Left hindlimb (tissue), 1 donor: ENCODE data around the gene ZBTB5.
"Not testable (repeated sequence)": the region's sequence is repeated elsewhere in the genome, so short reads cannot be mapped to it uniquely, and the experiment has no call there.

Source experiments
- DNase-seq: peaks from one replicate; pipeline ENCODE4 v3.0.0-alpha.2; 2018

ZBTB5 gene

DNA sequence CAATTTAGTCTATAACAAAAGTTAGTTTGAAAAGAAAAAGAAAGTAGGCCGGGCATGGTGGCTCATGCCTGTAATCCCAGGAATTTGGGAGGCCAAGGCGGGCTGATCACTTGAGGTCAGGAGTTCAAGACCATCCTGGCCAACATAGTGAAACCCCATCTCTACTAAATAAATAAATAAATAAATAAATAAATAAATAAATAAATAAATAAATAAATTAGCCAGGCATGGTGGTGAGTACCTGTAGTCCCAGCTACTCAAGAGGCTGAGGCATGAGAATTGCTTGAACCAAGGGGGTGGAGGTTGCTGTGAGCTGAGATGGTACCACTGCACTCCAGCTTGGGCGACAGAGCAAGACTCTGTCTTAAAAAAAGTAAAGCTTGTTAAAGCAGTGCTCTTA, 67.3 kb downstream of the ZBTB5 start:
- not testable (repeated sequence) for DNase-seq

DNA sequence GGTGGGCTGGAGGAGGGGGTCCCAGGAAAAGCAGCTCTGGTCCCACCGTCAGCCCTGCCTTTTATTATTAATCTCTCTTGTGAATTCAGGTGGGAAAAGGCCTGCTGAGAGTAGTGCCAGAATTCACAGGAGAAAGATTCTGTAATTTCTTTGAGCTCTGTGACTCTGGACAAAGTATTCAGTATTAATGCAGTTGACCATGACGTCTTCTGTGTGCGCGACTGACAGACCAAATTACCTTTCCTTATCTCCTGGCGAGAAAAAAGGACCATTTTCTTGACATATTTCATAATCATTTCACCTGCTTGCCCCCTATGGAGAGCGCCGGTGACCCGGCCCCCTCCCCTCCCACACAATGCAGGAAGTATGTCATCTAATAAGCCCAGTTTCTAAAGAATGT, 69.6 kb downstream of the ZBTB5 start:
- DNase-seq = no peak

GRCh38 chr9:37395229-37395628, 70.0 kb downstream of the ZBTB5 start:
- no peak for DNase-seq

DNA sequence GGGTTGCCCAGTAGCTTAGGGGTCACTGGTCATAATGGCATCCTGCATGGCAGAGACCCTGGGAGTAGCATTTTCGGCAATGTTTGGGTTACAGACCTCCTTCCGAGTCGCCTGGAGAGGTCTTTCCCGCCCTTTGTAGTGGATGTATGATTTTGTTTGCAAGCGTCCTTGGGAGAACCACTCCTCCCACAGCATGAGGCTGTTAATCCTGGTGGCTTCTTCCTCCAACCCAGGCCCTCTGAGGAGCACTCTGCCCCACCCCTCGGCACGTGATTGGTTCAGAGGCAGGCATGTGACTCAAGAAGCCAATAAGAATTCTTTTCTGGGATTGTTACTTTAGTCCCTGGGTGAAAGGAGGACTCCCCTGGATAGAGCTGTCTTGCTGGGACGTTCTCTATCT, 73.0 kb downstream of the ZBTB5 start:
- no peak for DNase-seq

DNA sequence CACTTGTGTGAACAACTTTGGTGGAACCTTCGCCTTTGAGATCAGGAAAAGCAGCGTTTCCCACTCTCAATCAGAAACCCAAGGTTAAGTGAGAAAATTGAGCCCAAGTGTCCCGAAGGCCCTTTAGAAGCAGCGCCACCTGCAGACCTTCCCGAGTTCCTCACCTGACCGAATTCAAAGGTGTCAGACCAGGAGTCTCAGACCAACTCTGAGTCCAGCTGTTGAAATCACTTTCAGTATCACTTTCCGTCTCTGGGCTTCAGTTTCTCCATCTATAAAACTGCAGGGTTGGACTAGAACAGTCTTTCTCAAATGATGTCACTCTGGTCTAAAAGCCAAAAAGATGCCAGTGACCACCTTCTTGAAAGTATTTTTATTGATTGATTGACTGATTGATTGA, 74.5 kb downstream of the ZBTB5 start:
- DNase-seq = no peak
